Activated naive CD8-positive, alpha-beta T cell treated with anti-CD3 and anti-CD28 coated beads, Interleukin-2, amount 10 ng/mL, durations not matched to agents 7 days and 5 days (primary cell): ENCODE results near the gene ST6GALNAC1. TPM values are rescaled to one million over a fixed set of nuclear protein-coding genes. Genes with fewer than 3 reads are reported as not detected.

ENCODE experiments used
- ATAC-seq: fragments of 150-1000 bp; cut with Tn5 transposase; one replicate; pipeline ENCODE4 v1.10.0; 2021; ENCODE audit warnings: low read depth, moderate library complexity
- POLR2A ChIA-PET: fragments of 350-600 bp; sonication (Branson Sonifier 250); formaldehyde crosslinking; loops from one replicate; lab custom pipeline; 2021; ENCODE audit warnings: antibody characterized with exemption; lab: Charles Lee
- DNase-seq: peaks from one replicate; pipeline ENCODE4 v3.0.0; 2021
- H3K27ac Mint-ChIP-seq: one replicate; pipeline ENCODE4 v1.8.0; 2022; ENCODE audit warnings: mild to moderate bottlenecking, mixed read lengths
- H3K27me3 Mint-ChIP-seq: one replicate; pipeline ENCODE4 v1.8.0; 2022; ENCODE audit warnings: mild to moderate bottlenecking, moderate library complexity, mixed read lengths
- H3K36me3 Mint-ChIP-seq: one replicate; pipeline ENCODE4 v1.8.0; 2021; ENCODE audit warnings: mild to moderate bottlenecking, mixed read lengths
- H3K4me1 Mint-ChIP-seq: one replicate; pipeline ENCODE4 v1.8.0; 2021; ENCODE audit warnings: mixed read lengths
- H3K4me3 Mint-ChIP-seq: one replicate; pipeline ENCODE4 v1.8.0; 2022; ENCODE audit warnings: mild to moderate bottlenecking, moderate library complexity, mixed read lengths
- H3K9me3 Mint-ChIP-seq: one replicate; pipeline ENCODE4 v1.8.0; 2021; ENCODE audit warnings: mixed read lengths
- total RNA-seq, 2 experiments: library from RNA; stranded (reverse); gene quantifications; one replicate each; pipeline ENCODE4 v1.2.3, GENCODE V29; 2021

Gene ST6GALNAC1
- total RNA-seq, 2 experiments from 2014 or later, result not detected

DNA sequence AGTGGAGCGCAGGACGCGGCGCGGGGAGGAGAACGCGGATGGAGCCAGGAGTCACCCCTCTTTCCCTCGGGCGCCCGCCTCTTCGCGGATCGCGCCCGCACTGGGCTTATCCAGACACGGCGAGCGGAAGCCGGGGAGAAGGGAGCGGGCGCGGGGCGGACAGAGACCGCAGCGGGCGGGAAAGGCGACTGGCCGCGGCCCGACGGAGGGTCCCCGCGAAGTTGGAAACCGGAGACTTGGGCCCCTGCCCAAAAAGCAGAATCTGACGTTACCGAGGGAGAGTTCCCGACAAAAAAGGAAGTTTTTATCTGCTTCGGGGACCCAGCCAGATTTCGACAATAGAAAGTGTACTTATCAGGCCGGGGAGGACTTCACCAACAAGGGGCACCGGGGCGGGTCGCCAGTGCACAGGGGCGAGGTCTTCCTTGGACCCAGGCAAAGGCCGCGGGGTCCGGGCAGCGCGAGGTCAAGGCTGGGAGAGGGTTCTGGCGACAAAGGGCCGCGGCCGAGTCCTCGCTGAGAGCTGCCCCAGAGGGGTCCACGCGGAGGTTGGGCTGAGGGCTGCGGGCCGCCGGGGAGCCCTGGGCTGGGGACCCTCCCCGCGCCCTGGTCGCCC, 58.4 kb downstream of the ST6GALNAC1 start:
- peaks cover 72% of the 10 kb centered on the region for H3K27me3 Mint-ChIP-seq
- H3K4me1 Mint-ChIP-seq, result peaks cover 1% of the 10 kb centered on the region
- H3K36me3 Mint-ChIP-seq, result no peaks in the 10 kb centered on the region
- peak; percentile 58 for DNase-seq
- ATAC-seq, result peak; percentile 25
- H3K4me3 Mint-ChIP-seq, result peak overlapping the region; percentile 65
- no peaks in the 10 kb centered on the region for H3K9me3 Mint-ChIP-seq
- no peak overlapping the region for H3K27ac Mint-ChIP-seq
- POLR2A ChIA-PET, result interaction anchor here (1.6 kb wide), 1 partner anchor 28 kb away, joined by 5 read pairs; no protein-coding TSS in a partner anchor

DNA sequence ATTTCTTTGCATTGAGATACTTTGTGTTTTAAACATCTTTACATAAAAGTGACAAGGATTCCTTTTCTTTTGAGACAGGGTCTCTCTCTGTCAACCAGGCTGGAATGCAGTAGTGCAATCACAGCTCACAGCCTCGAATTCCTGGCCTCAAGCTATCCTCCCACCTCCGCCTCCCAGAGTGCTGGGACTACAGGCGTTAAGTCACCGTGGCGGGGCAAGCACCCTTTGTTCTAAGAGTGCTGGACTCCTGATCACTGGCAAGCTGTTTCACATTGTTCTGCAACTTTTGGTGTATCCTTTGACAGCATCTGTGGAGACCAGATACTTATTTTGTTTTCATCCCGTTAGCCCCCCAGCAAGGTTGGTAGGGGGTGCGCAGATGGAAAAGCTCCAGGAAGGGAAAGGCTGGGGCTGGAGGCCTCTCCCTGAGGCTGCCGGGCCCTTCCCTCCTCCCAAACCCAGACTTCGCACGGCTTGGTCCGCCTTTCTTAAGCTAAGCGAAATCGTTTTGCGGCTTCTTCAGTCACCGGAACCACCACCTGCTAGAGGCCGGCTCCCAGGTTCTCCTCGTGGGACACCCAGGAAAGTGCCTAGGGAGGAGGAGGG, 59.0 kb downstream of the ST6GALNAC1 start:
- Mint-ChIP-seq H3K4me1 (peaks cover 5% of the 10 kb centered on the region), H3K36me3 (no peaks in the 10 kb centered on the region), H3K27me3 (peaks cover 66% of the 10 kb centered on the region), H3K4me3 (peak overlapping the region; percentile 65), H3K27ac (no peak overlapping the region), H3K9me3 (no peaks in the 10 kb centered on the region)
- DNase-seq (no peak), ATAC-seq (no peak)
- POLR2A ChIA-PET, result interaction anchor here (1.6 kb wide), 1 partner anchor 27 kb away, joined by 5 read pairs; no protein-coding TSS in a partner anchor

DNA sequence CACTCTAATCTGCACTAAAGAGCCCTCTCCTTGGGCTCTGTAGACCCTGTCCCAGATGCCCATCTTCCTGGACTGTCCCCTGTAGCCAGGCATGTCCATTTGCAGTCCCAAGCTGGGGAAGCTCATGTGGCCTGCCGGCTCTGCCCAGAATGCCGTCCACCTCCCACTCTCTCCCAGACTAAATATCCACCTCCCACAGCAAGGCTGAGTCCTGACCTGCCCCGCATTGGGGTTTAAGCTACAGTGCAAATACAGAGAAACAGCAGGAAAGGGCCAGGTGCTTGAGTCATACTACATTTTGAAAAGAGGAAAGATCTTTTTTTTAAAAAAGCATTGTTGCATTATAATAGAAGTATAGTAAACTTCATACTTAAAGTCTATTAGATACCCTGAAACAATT, 60.9 kb downstream of the ST6GALNAC1 start:
- Mint-ChIP-seq H3K27ac (no peak overlapping the region), H3K9me3 (no peaks in the 10 kb centered on the region), H3K4me1 (peaks cover 7% of the 10 kb centered on the region), H3K36me3 (no peaks in the 10 kb centered on the region), H3K4me3 (no peak overlapping the region), H3K27me3 (peaks cover 47% of the 10 kb centered on the region)
- POLR2A ChIA-PET, result no interaction called here
- ATAC-seq (no peak), DNase-seq (no peak)

DNA sequence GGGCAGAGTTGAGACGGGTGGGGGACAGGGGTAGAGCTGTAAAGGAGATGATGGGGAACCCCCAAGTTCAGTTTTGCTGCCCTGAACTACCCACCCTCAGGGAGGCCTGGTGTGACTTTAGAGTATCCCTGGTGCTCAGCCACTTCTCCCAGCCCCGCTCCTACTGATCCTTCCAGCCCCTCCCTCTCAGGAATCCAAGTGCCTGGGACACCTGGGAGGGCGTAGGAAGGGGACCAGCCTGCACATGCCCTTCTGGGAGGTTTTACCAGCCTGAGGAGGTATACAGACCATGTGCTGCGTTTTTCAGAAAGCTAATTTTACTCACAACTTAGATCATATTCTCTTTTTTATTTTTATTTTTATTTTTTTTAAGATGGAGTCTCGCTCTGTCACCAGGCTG, 62.0 kb downstream of the ST6GALNAC1 start:
- no peak for DNase-seq
- Mint-ChIP-seq H3K4me1 (peaks cover 7% of the 10 kb centered on the region), H3K36me3 (no peaks in the 10 kb centered on the region), H3K27ac (no peak overlapping the region), H3K9me3 (no peaks in the 10 kb centered on the region), H3K27me3 (peaks cover 36% of the 10 kb centered on the region), H3K4me3 (no peak overlapping the region)
- ATAC-seq, result no peak
- POLR2A ChIA-PET, result interaction anchor here (0.6 kb wide), 1 partner anchor 332 kb away, joined by 4 read pairs; no protein-coding TSS in a partner anchor

DNA sequence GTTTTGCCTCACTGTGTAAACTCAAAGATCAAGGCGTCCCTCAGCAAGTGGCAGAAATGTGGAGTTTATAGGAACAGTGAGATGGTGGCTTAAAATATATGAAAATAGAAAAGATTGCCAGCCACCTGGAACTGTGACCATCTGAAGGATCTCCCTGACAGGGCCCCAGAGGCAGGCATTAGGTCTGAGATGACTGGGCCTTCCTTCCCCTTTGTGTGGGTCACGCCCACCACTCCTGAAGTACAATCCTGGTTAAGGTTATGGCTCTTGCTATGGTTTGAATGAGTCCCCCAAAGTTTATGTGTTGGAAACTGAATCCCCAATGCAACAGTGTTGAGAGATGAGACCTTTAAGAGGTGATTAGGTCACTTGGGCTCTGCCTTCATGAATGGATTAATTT, 64.3 kb downstream of the ST6GALNAC1 start:
- no peaks in the 10 kb centered on the region for H3K36me3 Mint-ChIP-seq
- no peak overlapping the region for H3K27ac Mint-ChIP-seq
- no peaks in the 10 kb centered on the region for H3K9me3 Mint-ChIP-seq
- peaks cover 21% of the 10 kb centered on the region for H3K27me3 Mint-ChIP-seq
- H3K4me3 Mint-ChIP-seq, result no peak overlapping the region
- H3K4me1 Mint-ChIP-seq, result peaks cover 6% of the 10 kb centered on the region
- POLR2A ChIA-PET, result no interaction called here
- ATAC-seq (no peak), DNase-seq (no peak)

DNA sequence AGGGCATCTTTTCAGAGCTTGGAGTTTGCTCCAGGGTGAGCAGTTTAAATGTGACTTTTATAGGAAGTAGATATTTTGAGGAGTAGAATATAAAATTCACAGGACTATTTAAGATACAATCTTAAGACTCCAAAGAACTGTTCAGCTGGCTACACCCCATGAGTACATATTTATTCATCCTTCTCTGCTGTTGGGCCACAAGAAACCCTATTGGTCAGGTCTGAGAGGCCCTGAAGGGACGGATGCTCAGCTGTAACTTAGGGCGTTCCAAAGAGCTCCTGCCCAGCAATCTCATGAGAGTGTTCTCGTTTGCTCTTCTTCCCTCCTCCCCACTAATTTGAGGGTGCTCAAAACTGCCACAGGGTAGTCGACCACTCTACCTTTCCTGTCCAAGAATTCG, 65.2 kb downstream of the ST6GALNAC1 start:
- Mint-ChIP-seq H3K27me3 (peaks cover 12% of the 10 kb centered on the region), H3K4me1 (peaks cover 6% of the 10 kb centered on the region), H3K36me3 (no peaks in the 10 kb centered on the region), H3K27ac (no peak overlapping the region), H3K4me3 (no peak overlapping the region), H3K9me3 (no peaks in the 10 kb centered on the region)
- ATAC-seq (no peak), DNase-seq (no peak)
- POLR2A ChIA-PET, result no interaction called here

DNA sequence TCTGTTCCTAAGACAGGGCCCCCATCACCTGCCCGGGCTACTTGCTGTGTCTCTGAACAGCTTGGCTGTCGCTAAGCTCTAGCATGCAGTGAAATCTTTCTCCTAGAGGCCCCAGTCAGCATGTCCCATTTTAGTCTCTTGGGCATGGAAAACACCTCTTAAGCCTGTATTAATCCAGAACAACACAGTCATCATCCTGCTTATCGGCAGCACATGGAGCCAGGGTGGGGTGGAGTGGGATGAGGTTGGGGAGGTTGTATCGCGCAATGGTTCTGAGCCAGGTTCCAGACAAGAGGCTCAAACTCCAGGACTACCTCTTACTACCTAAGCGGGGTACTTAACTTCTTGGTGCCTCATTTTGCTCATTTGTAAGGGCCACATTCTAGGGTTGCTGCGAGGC, 65.7 kb downstream of the ST6GALNAC1 start:
- ATAC-seq (no peak), DNase-seq (no peak)
- H3K4me3 Mint-ChIP-seq, result no peak overlapping the region
- no peaks in the 10 kb centered on the region for H3K36me3 Mint-ChIP-seq
- POLR2A ChIA-PET, result no interaction called here
- H3K27ac Mint-ChIP-seq, result no peak overlapping the region
- H3K4me1 Mint-ChIP-seq, result peaks cover 6% of the 10 kb centered on the region
- H3K27me3 Mint-ChIP-seq, result peaks cover 7% of the 10 kb centered on the region
- no peaks in the 10 kb centered on the region for H3K9me3 Mint-ChIP-seq

DNA sequence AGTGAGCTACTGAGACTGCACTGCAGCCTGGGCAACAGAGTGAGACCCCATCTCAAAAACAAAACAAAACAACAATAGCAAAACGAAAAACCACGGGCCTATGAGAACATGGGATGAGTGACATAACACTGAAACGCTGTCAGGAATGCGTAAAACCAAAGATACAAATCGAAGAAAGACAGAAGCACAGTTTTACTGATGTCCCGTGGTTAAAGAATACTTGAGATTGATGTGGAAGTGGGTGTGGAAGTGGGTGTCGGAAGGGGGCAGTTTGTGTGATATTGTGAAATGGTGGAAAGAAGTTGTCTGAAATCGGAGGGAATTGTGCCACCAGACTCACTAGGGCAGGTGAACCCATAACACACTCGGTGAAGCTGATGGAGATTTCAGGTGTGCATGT, 67.4 kb downstream of the ST6GALNAC1 start:
- no peak for DNase-seq
- H3K4me3 Mint-ChIP-seq, result no peak overlapping the region
- no peak overlapping the region for H3K27ac Mint-ChIP-seq
- no peaks in the 10 kb centered on the region for H3K36me3 Mint-ChIP-seq
- no peaks in the 10 kb centered on the region for H3K9me3 Mint-ChIP-seq
- POLR2A ChIA-PET, result no interaction called here
- peaks cover 6% of the 10 kb centered on the region for H3K4me1 Mint-ChIP-seq
- no peak for ATAC-seq
- H3K27me3 Mint-ChIP-seq, result no peaks in the 10 kb centered on the region

DNA sequence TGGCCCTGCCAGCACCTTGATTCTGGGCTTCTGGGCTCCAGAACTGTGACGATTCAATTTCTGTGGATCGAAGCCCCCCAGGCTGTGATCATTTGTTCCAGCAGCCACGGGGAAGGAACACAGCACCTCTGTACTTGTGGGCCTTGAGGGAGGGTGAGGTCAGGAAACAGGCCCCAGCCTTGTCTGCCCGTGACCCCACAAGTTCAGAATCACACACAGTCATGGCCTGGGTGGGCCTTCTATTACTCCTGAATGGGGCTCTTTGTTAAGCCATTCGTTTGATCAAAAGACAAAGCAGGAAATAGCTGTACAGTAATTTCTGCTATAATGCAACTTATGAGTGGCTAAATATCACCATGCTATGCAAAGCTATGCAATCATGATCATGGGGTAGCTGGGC, 68.0 kb downstream of the ST6GALNAC1 start:
- Mint-ChIP-seq H3K27me3 (no peaks in the 10 kb centered on the region), H3K36me3 (no peaks in the 10 kb centered on the region), H3K4me1 (peaks cover 6% of the 10 kb centered on the region), H3K4me3 (no peak overlapping the region), H3K9me3 (no peaks in the 10 kb centered on the region), H3K27ac (no peak overlapping the region)
- DNase-seq (no peak), ATAC-seq (no peak)
- POLR2A ChIA-PET, result no interaction called here

Other genes starting within 250 kb of the ST6GALNAC1 start
- gene UBE2O, start 190.6 kb downstream of the ST6GALNAC1 start, total RNA-seq, result 10 to 100 TPM; 31.3 to 31.4 TPM
- not detected for gene AANAT, start 176.2 kb downstream of the ST6GALNAC1 start, total RNA-seq
- gene RHBDF2, start 142.3 kb downstream of the ST6GALNAC1 start, total RNA-seq, result 10 to 100 TPM; 65.1 to 67.2 TPM
- gene CYGB, start 106.0 kb downstream of the ST6GALNAC1 start, total RNA-seq, result under 1 TPM in 1 of 2 experiments, not detected in 1; 0.37 TPM
- 1 to 10 TPM in 1 of 2 experiments, under 1 TPM in 1; 0.78 to 1.1 TPM for gene PRCD, start 103.7 kb downstream of the ST6GALNAC1 start, total RNA-seq
- 1 to 10 TPM; 3.4 to 3.9 TPM for gene ST6GALNAC2, start 57.9 kb downstream of the ST6GALNAC1 start, total RNA-seq
- 10 to 100 TPM; 34.4 to 37.2 TPM for gene MXRA7, start 67.2 kb upstream of the ST6GALNAC1 start, total RNA-seq
- gene JMJD6, start 82.8 kb upstream of the ST6GALNAC1 start, total RNA-seq, result 10 to 100 TPM; 55.0 to 58.9 TPM
- gene METTL23, start 83.1 kb upstream of the ST6GALNAC1 start, total RNA-seq, result 10 to 100 TPM; 51.1 to 54.1 TPM
- gene SRSF2, start 93.6 kb upstream of the ST6GALNAC1 start, total RNA-seq, result 100 to 1,000 TPM; 376 to 384 TPM
- gene MFSD11, start 94.4 kb upstream of the ST6GALNAC1 start, total RNA-seq, result 10 to 100 TPM; 28.5 to 29.1 TPM
- gene MGAT5B, start 224.6 kb upstream of the ST6GALNAC1 start, total RNA-seq, result under 1 TPM; 0.43 to 0.47 TPM